GOT3 (cell line): ENCODE data around the gene ACTL7B.
"Not testable (repeated sequence)": the region's sequence is repeated elsewhere in the genome, so short reads cannot be mapped to it uniquely, and the experiment has no call there.

Source experiments
- DNase-seq: peaks from one replicate; lab custom pipeline; 2025; ENCODE audit warnings: mixed read lengths; lab: John Stamatoyannopoulos, UW

ACTL7B gene

GRCh38 chr9:108869092-108869725 is 13.4 kb upstream of the ACTL7B start:
- no peak for DNase-seq

- DNase-seq: no peak
These were observed 12.0 kb upstream of the ACTL7B start for GRCh38 chr9:108867829-108868228.

GRCh38 chr9:108867116-108867515 is 11.3 kb upstream of the ACTL7B start:
- DNase-seq: no peak

GRCh38 chr9:108866001-108866420 is 10.2 kb upstream of the ACTL7B start:
- no peak for DNase-seq

GRCh38 chr9:108865037-108865436 is 9.3 kb upstream of the ACTL7B start:
- no peak for DNase-seq

GRCh38 chr9:108864446-108864845 is 8.7 kb upstream of the ACTL7B start:
- no peak for DNase-seq

- no peak for DNase-seq
These were observed 8.1 kb upstream of the ACTL7B start for GRCh38 chr9:108863891-108864290.

GRCh38 chr9:108861997-108862396 is 6.2 kb upstream of the ACTL7B start, which contains the start of gene ACTL7A:
TSS of gene ACTL7A (plus strand) at chr9:108862266. CDS start at chr9:108862323, 57 bp downstream.
- no peak for DNase-seq

- DNase-seq: no peak
These were observed 5.7 kb upstream of the ACTL7B start for GRCh38 chr9:108861464-108861863.

- DNase-seq: no peak
These were observed 5.0 kb upstream of the ACTL7B start for GRCh38 chr9:108860764-108861163.

- DNase-seq: no peak
These were observed 4.6 kb upstream of the ACTL7B start for GRCh38 chr9:108860354-108860753.

GRCh38 chr9:108859459-108860114 is 3.8 kb upstream of the ACTL7B start:
- no peak for DNase-seq

- no peak for DNase-seq
These were observed 1.8 kb upstream of the ACTL7B start for GRCh38 chr9:108857572-108857971.

- DNase-seq: no peak
These were observed 278 bp downstream of the ACTL7B start for GRCh38 chr9:108855529-108855886.

GRCh38 chr9:108854641-108855528 is 901 bp downstream of the ACTL7B start:
- DNase-seq: no peak

- DNase-seq: no peak
These were observed 1.7 kb downstream of the ACTL7B start for GRCh38 chr9:108854094-108854493.

- no peak for DNase-seq
These were observed 3.7 kb downstream of the ACTL7B start for GRCh38 chr9:108852079-108852478.

GRCh38 chr9:108851138-108851537 is 4.6 kb downstream of the ACTL7B start:
- DNase-seq: no peak

- no peak for DNase-seq
These were observed 5.4 kb downstream of the ACTL7B start for GRCh38 chr9:108850293-108850897.

GRCh38 chr9:108848296-108848695 is 7.5 kb downstream of the ACTL7B start:
- not testable (repeated sequence) for DNase-seq

- DNase-seq: no peak
These were observed 9.8 kb downstream of the ACTL7B start for GRCh38 chr9:108845947-108846346.

- no peak for DNase-seq
These were observed 10.3 kb downstream of the ACTL7B start for GRCh38 chr9:108845507-108845906.
